MG63 (cell line): ENCODE results near the gene ACD. TPM values are rescaled to one million over a fixed set of nuclear protein-coding genes. Genes with fewer than 3 reads are reported as not detected.
A peak's percentile ranks its signal among the peaks of the same experiment; 100 is the strongest.

Experiments used
- DNase-seq: peaks from one replicate; pipeline ENCODE4 v3.0.0-alpha.2; 2020
- H3K27me3 ChIP-seq: fragments of 250-450 bp; sonication (Bioruptor Pico); 2 replicates; pipeline ENCODE4 v1.5.1; 2020; ENCODE audit warnings: mild to moderate bottlenecking, moderate library complexity
- H3K36me3 ChIP-seq: fragments of 250-450 bp; sonication (Bioruptor Pico); 2 replicates; pipeline ENCODE4 v1.5.1; 2020; ENCODE audit warnings: mild to moderate bottlenecking, moderate library complexity
- H3K4me3 ChIP-seq: fragments of 250-450 bp; sonication (Bioruptor Pico); 2 replicates; pipeline ENCODE4 v1.5.1; 2020; ENCODE audit warnings: mild to moderate bottlenecking, moderate library complexity
- H3K9me3 ChIP-seq: fragments of 250-450 bp; sonication (Bioruptor Pico); 2 replicates; pipeline ENCODE4 v1.5.1; 2020; ENCODE audit warnings: mild to moderate bottlenecking, moderate library complexity
- total RNA-seq: library from RNA; depleted of rRNA; stranded (reverse); fragments of >200 nt; shearing (Covaris generic); gene quantifications from 2 replicates; pipeline ENCODE4 v1.2.3, GENCODE V29; 2014; ENCODE audit warnings: low replicate concordance

Gene ACD
- total RNA-seq, 1 experiment from 2014 or later, result 24.4 TPM

GRCh38 chr16:67667453-67667816 is 7.4 kb upstream of the ACD start:
- no peaks in the 10 kb centered on the region for H3K27me3 ChIP-seq
- no peaks in the 10 kb centered on the region for H3K9me3 ChIP-seq
- H3K36me3 ChIP-seq, result no peaks in the 10 kb centered on the region
- DNase-seq, result no peak
- no peak overlapping the region for H3K4me3 ChIP-seq

GRCh38 chr16:67666559-67667452 is 6.7 kb upstream of the ACD start, which contains the start of the genes C16orf86 and ENKD1:
TSS of gene C16orf86 (plus strand) at chr16:67666814. CDS start at chr16:67666971, 157 bp downstream.
TSS of gene ENKD1 (minus strand) at chr16:67666750. CDS start at chr16:67666442, 308 bp downstream.
- DNase-seq, result peak; percentile 66
- Histone ChIP-seq H3K27me3 (no peaks in the 10 kb centered on the region), H3K4me3 (peak within 1 kb of the TSS; percentile 59), H3K9me3 (no peaks in the 10 kb centered on the region), H3K36me3 (no peaks in the 10 kb centered on the region)

GRCh38 chr16:67666032-67666551 is 6.0 kb upstream of the ACD start:
- peak; percentile 24 for DNase-seq
- H3K36me3 ChIP-seq, result no peaks in the 10 kb centered on the region
- no peaks in the 10 kb centered on the region for H3K27me3 ChIP-seq
- H3K4me3 ChIP-seq, result peak overlapping the region; percentile 59
- no peaks in the 10 kb centered on the region for H3K9me3 ChIP-seq

GRCh38 chr16:67665598-67665997 is 5.5 kb upstream of the ACD start:
- H3K9me3 ChIP-seq, result no peaks in the 10 kb centered on the region
- peak overlapping the region; percentile 59 for H3K4me3 ChIP-seq
- H3K27me3 ChIP-seq, result no peaks in the 10 kb centered on the region
- H3K36me3 ChIP-seq, result no peaks in the 10 kb centered on the region
- no peak for DNase-seq

- DNase-seq, result no peak
- Histone ChIP-seq H3K9me3 (no peaks in the 10 kb centered on the region), H3K4me3 (no peak overlapping the region), H3K27me3 (no peaks in the 10 kb centered on the region), H3K36me3 (no peaks in the 10 kb centered on the region)
Measured at GRCh38 chr16:67664871-67665270, 4.8 kb upstream of the ACD start.

- no peaks in the 10 kb centered on the region for H3K36me3 ChIP-seq
Measured at GRCh38 chr16:67664258-67664657, 4.2 kb upstream of the ACD start.

GRCh38 chr16:67663877-67664222 is 3.8 kb upstream of the ACD start:
- no peak for DNase-seq
- no peak overlapping the region for H3K4me3 ChIP-seq
- no peaks in the 10 kb centered on the region for H3K27me3 ChIP-seq
- H3K36me3 ChIP-seq, result no peaks in the 10 kb centered on the region
- no peaks in the 10 kb centered on the region for H3K9me3 ChIP-seq

More at GRCh38 chr16:67664258-67664657, 4.2 kb upstream of the ACD start:
- no peaks in the 10 kb centered on the region for H3K27me3 ChIP-seq
- DNase-seq, result no peak
- no peak overlapping the region for H3K4me3 ChIP-seq
- H3K9me3 ChIP-seq, result no peaks in the 10 kb centered on the region

- Histone ChIP-seq H3K36me3 (no peaks in the 10 kb centered on the region), H3K27me3 (no peaks in the 10 kb centered on the region), H3K9me3 (no peaks in the 10 kb centered on the region), H3K4me3 (no peak overlapping the region)
- no peak for DNase-seq
Measured at GRCh38 chr16:67663151-67663876, 3.3 kb upstream of the ACD start.

GRCh38 chr16:67662653-67663010 is 2.6 kb upstream of the ACD start:
- Histone ChIP-seq H3K27me3 (no peaks in the 10 kb centered on the region), H3K4me3 (no peak overlapping the region), H3K9me3 (no peaks in the 10 kb centered on the region), H3K36me3 (no peaks in the 10 kb centered on the region)
- no peak for DNase-seq

GRCh38 chr16:67661886-67662652 is 2.0 kb upstream of the ACD start:
- Histone ChIP-seq H3K4me3 (no peak overlapping the region), H3K9me3 (no peaks in the 10 kb centered on the region), H3K27me3 (no peaks in the 10 kb centered on the region), H3K36me3 (no peaks in the 10 kb centered on the region)
- no peak for DNase-seq

- Histone ChIP-seq H3K4me3 (no peak overlapping the region), H3K27me3 (no peaks in the 10 kb centered on the region), H3K9me3 (no peaks in the 10 kb centered on the region), H3K36me3 (no peaks in the 10 kb centered on the region)
- DNase-seq, result no peak
Measured at GRCh38 chr16:67661101-67661761, 1.2 kb upstream of the ACD start.

- Histone ChIP-seq H3K27me3 (no peaks in the 10 kb centered on the region), H3K9me3 (no peaks in the 10 kb centered on the region), H3K4me3 (peak within 1 kb of the TSS; percentile 78), H3K36me3 (no peaks in the 10 kb centered on the region)
- DNase-seq, result peak; percentile 78
Measured at GRCh38 chr16:67660564-67661028, 536 bp upstream of the ACD start, which contains the start of gene PARD6A. TSS of gene PARD6A (plus strand) at chr16:67660960. CDS start at chr16:67661039, 79 bp downstream.

GRCh38 chr16:67658849-67659674 is 998 bp downstream of the ACD start:
- no peaks in the 10 kb centered on the region for H3K36me3 ChIP-seq
- no peak for DNase-seq
- no peaks in the 10 kb centered on the region for H3K27me3 ChIP-seq
- peak overlapping the region; percentile 78 for H3K4me3 ChIP-seq
- no peaks in the 10 kb centered on the region for H3K9me3 ChIP-seq

GRCh38 chr16:67657751-67658518 is 2.1 kb downstream of the ACD start:
- Histone ChIP-seq H3K36me3 (no peaks in the 10 kb centered on the region), H3K9me3 (no peaks in the 10 kb centered on the region), H3K4me3 (no peak overlapping the region), H3K27me3 (no peaks in the 10 kb centered on the region)
- no peak for DNase-seq
